Activated CD4-positive, alpha-beta T cell treated with anti-CD3 and anti-CD28 coated beads, Interleukin-10, Interleukin-2, amounts not matched to agents 100 ng/mL and 50 ng/mL, durations not matched to agents 16 hours and 8 hours (primary cell): ENCODE data around the gene MEST.
"Not testable (repeated sequence)": the region's sequence is repeated elsewhere in the genome, so short reads cannot be mapped to it uniquely, and the experiment has no call there.

Experiments
- DNase-seq: peaks from one replicate; pipeline ENCODE4 v3.0.0-alpha.2; 2020

The MEST gene

GRCh38 chr7:130527752-130528355 lies 36.0 kb downstream of the MEST start:
- DNase-seq: not testable (repeated sequence)

GRCh38 chr7:130529417-130529816 lies 37.5 kb downstream of the MEST start:
- DNase-seq: no peak

GRCh38 chr7:130537894-130538293 lies 46.0 kb downstream of the MEST start:
- not testable (repeated sequence) for DNase-seq

GRCh38 chr7:130541287-130541686 lies 49.4 kb downstream of the MEST start:
- not testable (repeated sequence) for DNase-seq

- not testable (repeated sequence) for DNase-seq
These were observed 50.4 kb downstream of the MEST start for GRCh38 chr7:130542297-130542696.

- no peak for DNase-seq
These were observed 51.7 kb downstream of the MEST start for GRCh38 chr7:130543487-130544010.

- no peak for DNase-seq
These were observed 52.5 kb downstream of the MEST start for GRCh38 chr7:130544356-130544755.

- no peak for DNase-seq
These were observed 61.6 kb downstream of the MEST start for GRCh38 chr7:130553398-130554029.

GRCh38 chr7:130554481-130554880 lies 62.6 kb downstream of the MEST start:
- no peak for DNase-seq
